CD14-positive monocyte (primary cell): ENCODE measurements around the gene CRYBG3. TPM values are rescaled to one million over a fixed set of nuclear protein-coding genes. Genes with fewer than 3 reads are reported as not detected.

Source experiments
- DNase-seq, 3 donors: peaks; one replicate each; pipeline ENCODE4 v3.0.0-alpha.2; 2011 to 2022
- H2AFZ ChIP-seq: 2 replicates; pipeline ENCODE4 v1.6.0; 2012; ENCODE audit warnings: mild to moderate bottlenecking, low read depth, low read length, inconsistent platforms; ENCODE audit not compliant: insufficient read depth, poor library complexity, severe bottlenecking
- H3K27ac ChIP-seq, 2 donors: 1 replicate in 1 of 2; 2 replicates in 1 of 2; pipeline ENCODE4 v1.5.1; 2012 to 2013; ENCODE audit warnings: low read length in 2 of 2, control low read depth in 1 of 2, inconsistent platforms in 1 of 2, low read depth in 1 of 2, mild to moderate bottlenecking in 1 of 2
- H3K27me3 ChIP-seq, 2 donors: one replicate each; pipeline versions ENCODE4 v1.6.0 to v1.6.1; 2011 to 2013; ENCODE audit warnings: low read length in 2 of 2; ENCODE audit not compliant: control insufficient read depth in 2 of 2, insufficient read depth in 2 of 2
- H3K36me3 ChIP-seq, 2 donors: replicated peaks in 1 of 2; 1 replicate in 1 of 2; 2 replicates in 1 of 2; pipeline versions ENCODE4 v1.5.1 to v1.6.1; 2012 to 2013; ENCODE audit warnings: low read length in 2 of 2, control low read depth in 1 of 2, inconsistent platforms in 1 of 2, mild to moderate bottlenecking in 1 of 2; ENCODE audit not compliant: insufficient read depth in 2 of 2, control insufficient read depth in 1 of 2
- H3K4me1 ChIP-seq, 2 donors: 1 replicate in 1 of 2; 2 replicates in 1 of 2; pipeline versions ENCODE4 v1.5.1 to v1.6.1; 2012 to 2013; ENCODE audit warnings: low read length in 2 of 2, control low read depth in 1 of 2, inconsistent platforms in 1 of 2, mild to moderate bottlenecking in 1 of 2, moderate library complexity in 1 of 2; ENCODE audit not compliant: insufficient read depth in 2 of 2, control insufficient read depth in 1 of 2
- H3K4me2 ChIP-seq: replicated peaks from 2 replicates; pipeline ENCODE3; 2012; ENCODE audit warnings: low read length, moderate library complexity, mild to moderate bottlenecking; ENCODE audit not compliant: poor library complexity, severe bottlenecking; ENCODE audit errors: extremely low read depth
- H3K4me3 ChIP-seq, 3 experiments: fragments of 200-600 bp in 1 of 3; sonication (generic) in 1 of 3; replicated peaks in 1 of 3; 1 replicate in 2 of 3; 2 replicates in 1 of 3; pipeline ENCODE4 v1.5.1; 2011 to 2013; ENCODE audit warnings: low read length in 3 of 3, mild to moderate bottlenecking in 3 of 3, control low read depth in 2 of 3, low read depth in 2 of 3, inconsistent platforms in 1 of 3, moderate library complexity in 1 of 3
- H3K79me2 ChIP-seq: 2 replicates; pipeline ENCODE4 v1.6.0; 2012; ENCODE audit warnings: mild to moderate bottlenecking, control low read depth, inconsistent platforms, low read length, moderate library complexity; ENCODE audit not compliant: insufficient read depth
- H3K9ac ChIP-seq: 2 replicates; pipeline ENCODE4 v1.6.0; 2017; ENCODE audit warnings: low read length, mild to moderate bottlenecking; ENCODE audit not compliant: insufficient read depth, poor library complexity, severe bottlenecking
- H3K9me3 ChIP-seq, 2 donors: replicated peaks in 1 of 2; 1 replicate in 1 of 2; 2 replicates in 1 of 2; pipeline versions ENCODE4 v1.5.1 to v1.6.1; 2012 to 2013; ENCODE audit warnings: low read length in 2 of 2, control low read depth in 1 of 2; ENCODE audit not compliant: control insufficient read depth in 1 of 2, insufficient read depth in 1 of 2
- H4K20me1 ChIP-seq: 2 replicates; pipeline ENCODE4 v1.6.0; 2012; ENCODE audit warnings: mild to moderate bottlenecking, low read length, control low read depth, moderate library complexity; ENCODE audit not compliant: insufficient read depth
- H3K27ac Mint-ChIP-seq, 7 donors: one replicate each; pipeline ENCODE4 v1.8.0; 2020; ENCODE audit warnings: mild to moderate bottlenecking in 7 of 7, mixed read lengths in 7 of 7, moderate library complexity in 6 of 7, inconsistent platforms in 2 of 7
- H3K27me3 Mint-ChIP-seq, 3 donors: one replicate each; pipeline ENCODE4 v1.8.0; 2021 to 2022; ENCODE audit warnings: low read depth in 3 of 3, mild to moderate bottlenecking in 3 of 3, mixed read lengths in 3 of 3, moderate library complexity in 3 of 3, inconsistent platforms in 1 of 3
- H3K36me3 Mint-ChIP-seq, 2 donors: one replicate each; pipeline ENCODE4 v1.8.0; 2020; ENCODE audit warnings: mixed read lengths in 2 of 2, inconsistent platforms in 1 of 2, mild to moderate bottlenecking in 1 of 2
- H3K4me1 Mint-ChIP-seq: one replicate; pipeline ENCODE4 v1.8.0; 2020; ENCODE audit warnings: mild to moderate bottlenecking, mixed read lengths
- H3K4me3 Mint-ChIP-seq, 2 donors: one replicate each; pipeline ENCODE4 v1.8.0; 2020; ENCODE audit warnings: mild to moderate bottlenecking in 2 of 2, mixed read lengths in 2 of 2, moderate library complexity in 1 of 2
- H3K9me3 Mint-ChIP-seq, 7 donors: one replicate each; pipeline ENCODE4 v1.8.0; 2020 to 2022; ENCODE audit warnings: mixed read lengths in 7 of 7, mild to moderate bottlenecking in 6 of 7, moderate library complexity in 6 of 7, inconsistent platforms in 2 of 7
- WGBS: methylation state at CpG from one replicate; pipeline ENCODE4 v1.1.5; 2013; ENCODE audit warnings: missing lambda C conversion rate; ENCODE audit not compliant: insufficient coverage; 5-methylcytosine and 5-hydroxymethylcytosine counted together
- intact Hi-C, 2 donors: fragments of 100-400 bp; cut with micrococcal nuclease; formaldehyde crosslinking; loops; one replicate each; pipeline versions ENCODE4 v1.15.0 to v1.15.1; 2023
- polyA plus RNA-seq, 3 donors: library from polyadenylated mRNA; depleted of rRNA in 1 of 3; unstranded in 2 of 3; stranded (reverse) in 1 of 3; fragments of 300-500 nt in 2 of 3; fragments of >200 nt in 1 of 3; fragmentation: Illumina TruSeq in 2 of 3; gene quantifications; 1 replicate in 2 of 3; 2 replicates in 1 of 3; pipeline ENCODE4 v1.2.3, GENCODE V29; 2012 to 2021
- TF ChIP-seq, protein P1 (sequence below): fragments of 200-600 bp; IDR thresholded peaks from one replicate; pipeline ENCODE4 v1.8.0; 2022; ENCODE audit warnings: antibody characterized with exemption, mild to moderate bottlenecking

The CRYBG3 gene
- polyA plus RNA-seq, 3 donors = 2.3 to 6.8 (median 5.3) TPM

DNA sequence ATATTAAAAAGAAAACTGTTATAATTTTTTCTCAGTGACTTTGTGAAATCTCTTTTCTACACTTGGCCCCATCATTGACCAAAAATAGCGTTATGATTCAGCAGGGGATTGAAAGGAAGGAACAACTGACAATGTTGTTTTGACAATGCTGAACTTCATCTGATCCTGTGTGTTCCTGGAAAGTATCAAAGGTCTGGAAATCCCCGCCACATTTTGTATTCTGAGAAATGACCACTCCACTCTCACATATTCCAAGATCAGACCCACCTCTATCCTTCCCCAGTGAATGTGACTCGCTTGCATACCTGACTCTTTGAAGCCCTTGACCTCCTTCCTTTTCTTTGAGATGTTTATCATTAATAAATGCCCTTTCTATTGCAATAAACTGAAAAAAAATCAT is 160.1 kb downstream of the CRYBG3 start:
- H3K79me2 ChIP-seq = no peaks in the 10 kb centered on the region
- no peaks in the 10 kb centered on the region for H3K9me3 Mint-ChIP-seq
- no peak overlapping the region for H3K4me3 Mint-ChIP-seq
- no peak overlapping the region for H2AFZ ChIP-seq
- no peak overlapping the region for H3K27ac ChIP-seq
- intact Hi-C loops = no loop called here
- H4K20me1 ChIP-seq = no peaks in the 10 kb centered on the region
- no peaks in the 10 kb centered on the region for H3K36me3 ChIP-seq
- no peaks in the 10 kb centered on the region for H3K27me3 Mint-ChIP-seq
- no peak overlapping the region for H3K4me2 ChIP-seq
- WGBS = 100% methylated on average over 1 of the region's 3 CpGs
- no peaks in the 10 kb centered on the region for H3K27me3 ChIP-seq
- H3K4me3 ChIP-seq = no peak overlapping the region
- TF ChIP-seq, protein P1, sequence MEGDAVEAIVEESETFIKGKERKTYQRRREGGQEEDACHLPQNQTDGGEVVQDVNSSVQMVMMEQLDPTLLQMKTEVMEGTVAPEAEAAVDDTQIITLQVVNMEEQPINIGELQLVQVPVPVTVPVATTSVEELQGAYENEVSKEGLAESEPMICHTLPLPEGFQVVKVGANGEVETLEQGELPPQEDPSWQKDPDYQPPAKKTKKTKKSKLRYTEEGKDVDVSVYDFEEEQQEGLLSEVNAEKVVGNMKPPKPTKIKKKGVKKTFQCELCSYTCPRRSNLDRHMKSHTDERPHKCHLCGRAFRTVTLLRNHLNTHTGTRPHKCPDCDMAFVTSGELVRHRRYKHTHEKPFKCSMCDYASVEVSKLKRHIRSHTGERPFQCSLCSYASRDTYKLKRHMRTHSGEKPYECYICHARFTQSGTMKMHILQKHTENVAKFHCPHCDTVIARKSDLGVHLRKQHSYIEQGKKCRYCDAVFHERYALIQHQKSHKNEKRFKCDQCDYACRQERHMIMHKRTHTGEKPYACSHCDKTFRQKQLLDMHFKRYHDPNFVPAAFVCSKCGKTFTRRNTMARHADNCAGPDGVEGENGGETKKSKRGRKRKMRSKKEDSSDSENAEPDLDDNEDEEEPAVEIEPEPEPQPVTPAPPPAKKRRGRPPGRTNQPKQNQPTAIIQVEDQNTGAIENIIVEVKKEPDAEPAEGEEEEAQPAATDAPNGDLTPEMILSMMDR = no peak
- H3K9me3 ChIP-seq = no peaks in the 10 kb centered on the region
- no peaks in the 10 kb centered on the region for H3K36me3 Mint-ChIP-seq
- no peak overlapping the region for H3K9ac ChIP-seq
- H3K27ac Mint-ChIP-seq = peak overlapping the region in 2 of 7 donors; percentile 6 to 37
- peaks cover 3% of the 10 kb centered on the region for H3K4me1 Mint-ChIP-seq
- H3K4me1 ChIP-seq = no peaks in the 10 kb centered on the region
- no peak for DNase-seq

- no peaks in the 10 kb centered on the region for H4K20me1 ChIP-seq
- Mint-ChIP-seq H3K27me3 (no peaks in the 10 kb centered on the region), H3K9me3 (peaks cover 0 to 6% (median 0%) of the 10 kb centered on the region in 7 donors), H3K4me3 (no peak overlapping the region), H3K36me3 (no peaks in the 10 kb centered on the region), H3K27ac (no peak overlapping the region), H3K4me1 (peaks cover 3% of the 10 kb centered on the region)
- no peaks in the 10 kb centered on the region for H3K4me1 ChIP-seq
- no peak overlapping the region for H3K4me3 ChIP-seq
- intact Hi-C loops = no loop called here
- H3K27me3 ChIP-seq = no peaks in the 10 kb centered on the region
- H3K36me3 ChIP-seq = no peaks in the 10 kb centered on the region
- H3K27ac ChIP-seq = no peak overlapping the region
- H3K9me3 ChIP-seq = no peaks in the 10 kb centered on the region
- no peak overlapping the region for H3K4me2 ChIP-seq
- no CpG with 5 or more reads among the region's 2 CpGs for WGBS
- TF ChIP-seq, protein P1 = no peak
- H2AFZ ChIP-seq = no peak overlapping the region
- H3K79me2 ChIP-seq = no peaks in the 10 kb centered on the region
- DNase-seq = no peak
- no peak overlapping the region for H3K9ac ChIP-seq
Observed at GRCh38 chr3:97983933-97984491, 162.2 kb downstream of the CRYBG3 start.
